Measurements from ENCODE around the gene P3H2.

Gene P3H2

GRCh38 chr3:190044142-190044541 lies 76.6 kb downstream of the P3H2 start:
- DNase-seq, result no peak

- no peak for DNase-seq
Observed at GRCh38 chr3:190043741-190044140, 77.0 kb downstream of the P3H2 start.

DNA sequence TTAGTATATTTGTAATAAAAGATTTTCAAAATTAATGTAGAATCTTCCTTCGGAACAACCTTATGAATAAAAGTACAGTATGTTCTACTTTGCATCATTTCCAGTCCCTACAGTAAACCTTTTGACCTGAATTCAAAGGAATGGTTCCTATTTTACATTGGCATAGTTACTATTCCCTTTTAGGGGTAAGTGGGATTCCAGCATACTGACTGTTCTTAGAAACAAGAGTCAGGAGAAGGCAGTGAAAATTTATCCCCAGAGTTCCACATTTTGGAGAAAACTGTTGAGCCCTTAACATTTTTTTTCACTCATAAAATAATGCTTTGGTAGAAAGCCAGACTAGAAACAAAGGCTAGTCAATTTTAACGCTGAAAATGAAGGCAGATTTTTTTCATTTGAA lies 78.1 kb downstream of the P3H2 start:
- no peak for DNase-seq

DNA sequence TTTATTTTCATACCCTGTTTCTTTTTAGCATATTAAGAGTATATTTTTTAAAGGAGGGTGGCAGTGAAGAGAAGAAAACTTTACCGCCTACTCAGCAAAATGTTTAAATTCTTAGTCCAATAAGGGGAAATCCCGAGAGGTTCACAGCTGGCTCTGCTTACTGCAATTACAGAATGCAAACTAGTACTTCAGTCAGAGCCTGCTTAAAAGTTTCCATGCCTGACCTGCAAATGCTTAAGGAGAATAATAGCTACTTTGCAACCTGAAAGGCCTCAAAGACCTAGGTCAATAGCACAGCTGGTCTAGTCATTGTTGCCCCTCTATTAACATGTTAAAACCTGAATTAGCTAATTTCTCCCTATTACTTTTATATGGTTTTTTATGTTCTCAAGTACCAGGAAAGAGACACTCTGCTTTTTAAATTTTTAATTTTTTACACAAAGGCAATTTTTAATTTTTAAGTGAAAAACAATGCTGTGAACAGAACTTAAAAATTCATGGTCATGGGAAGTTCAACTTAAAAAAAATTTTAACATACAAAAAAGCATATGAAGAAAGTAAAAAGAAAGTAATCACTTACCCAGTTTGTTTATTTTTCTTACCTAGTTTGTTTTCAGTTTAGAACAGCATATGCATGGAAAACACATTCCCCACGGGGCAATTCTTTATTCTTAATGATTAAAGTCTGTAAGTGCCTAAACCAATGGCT lies 79.2 kb downstream of the P3H2 start:
- DNase-seq, result no peak

DNA sequence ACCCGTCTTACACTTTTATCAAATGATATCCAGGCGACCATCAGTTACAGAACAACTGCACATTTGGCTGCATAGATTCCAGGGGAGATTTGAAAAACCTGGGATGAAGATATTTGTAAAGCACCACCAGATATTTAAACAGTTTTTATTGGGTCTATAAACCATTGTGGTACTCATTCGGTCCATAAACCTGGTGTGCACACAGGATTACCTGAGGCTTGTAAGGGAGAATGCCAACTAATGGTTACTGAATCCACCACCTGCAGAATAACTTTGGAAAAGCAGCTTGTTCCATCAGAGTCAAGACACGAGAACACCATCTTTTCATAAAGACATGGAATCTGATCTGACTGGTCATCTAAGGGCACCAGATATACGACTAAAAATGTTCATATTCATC lies 80.6 kb downstream of the P3H2 start:
- no peak for DNase-seq

GRCh38 chr3:190038050-190038933 lies 82.4 kb downstream of the P3H2 start:
- DNase-seq, result no peak

DNA sequence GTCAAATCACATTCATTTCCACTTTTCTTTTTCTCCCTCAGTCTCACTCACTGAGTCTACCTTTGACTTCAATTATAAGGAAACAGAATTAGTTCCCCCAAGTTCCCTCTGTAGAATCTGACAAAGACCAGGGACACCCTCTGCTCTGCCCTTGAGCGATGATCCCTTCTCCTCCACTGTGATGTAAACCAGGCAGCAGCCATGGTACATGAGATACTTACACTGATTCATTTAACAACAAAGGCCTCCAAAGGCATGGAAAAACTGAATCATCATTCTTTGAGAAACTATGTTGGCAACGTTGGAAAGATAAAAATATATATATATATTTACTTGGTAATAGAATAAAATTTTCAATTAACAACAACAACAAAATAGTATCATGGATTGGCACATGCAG lies 84.1 kb downstream of the P3H2 start:
- no peak for DNase-seq

- no peak for DNase-seq
Observed at GRCh38 chr3:190034446-190034845, 86.3 kb downstream of the P3H2 start.

DNA sequence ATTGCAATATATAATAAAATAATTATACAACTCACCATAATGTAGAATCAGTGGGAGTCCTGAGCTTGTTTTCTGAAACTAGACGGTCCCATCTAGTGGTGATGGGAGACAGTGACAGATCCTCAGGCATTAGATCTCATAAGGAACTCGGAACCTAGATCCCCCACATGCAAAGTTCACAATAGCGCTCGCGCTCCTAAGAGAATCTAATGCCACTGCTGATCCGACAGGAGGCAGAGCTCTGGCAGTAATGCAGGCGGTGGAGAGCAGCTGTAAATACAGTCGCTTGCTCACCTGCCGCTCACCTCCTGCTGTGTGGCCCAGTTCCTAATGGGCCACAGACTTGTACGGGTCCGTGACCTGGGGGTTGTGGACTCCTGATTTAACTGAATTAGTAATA lies 87.8 kb downstream of the P3H2 start:
- DNase-seq, result no peak

DNA sequence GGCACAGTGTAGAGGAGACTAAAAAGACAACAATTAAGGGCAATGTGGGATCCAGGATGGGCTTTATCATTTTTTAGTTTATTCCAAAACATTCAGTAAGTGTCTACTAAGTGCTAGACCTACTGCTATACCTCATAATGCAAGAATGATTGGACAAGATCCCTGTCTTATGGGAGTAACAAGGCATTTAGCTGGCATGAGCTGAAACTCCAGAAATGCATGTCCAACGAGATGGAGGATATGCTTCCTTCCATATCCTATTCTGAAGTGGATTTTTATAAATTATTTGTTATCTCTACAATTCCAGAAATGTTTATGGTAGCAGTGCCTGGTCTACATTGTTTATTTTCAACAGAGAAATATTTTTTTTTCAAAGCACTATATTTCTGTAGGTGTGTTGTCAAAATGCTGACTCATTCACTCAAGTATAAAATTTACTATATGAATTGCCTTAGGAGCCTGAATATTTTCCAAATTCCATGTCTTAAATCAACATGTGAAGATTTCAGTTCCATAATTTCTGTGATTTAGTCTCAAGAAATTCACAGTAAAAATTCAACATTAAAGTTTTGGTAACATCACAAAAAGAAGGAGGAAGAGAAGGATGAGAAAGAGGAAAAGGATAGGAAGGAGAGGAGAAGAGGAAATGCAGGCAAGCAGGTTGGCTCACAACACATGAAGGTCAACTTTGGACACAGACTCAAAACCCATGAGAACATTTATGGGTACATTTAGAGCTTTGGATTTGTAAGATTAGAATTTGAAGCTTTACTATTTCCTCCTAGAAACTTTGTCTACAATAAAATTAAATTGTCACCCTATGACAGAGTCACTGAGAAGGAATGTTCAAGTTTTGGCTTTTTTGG lies 88.6 kb downstream of the P3H2 start:
- no peak for DNase-seq

GRCh38 chr3:190027116-190027515 lies 93.6 kb downstream of the P3H2 start:
- DNase-seq, result no peak

GRCh38 chr3:190026154-190026553 lies 94.5 kb downstream of the P3H2 start:
- no peak for DNase-seq

GRCh38 chr3:190024912-190025311 lies 95.8 kb downstream of the P3H2 start:
- peak in 1 of 2 donors; percentile 69 for DNase-seq

DNA sequence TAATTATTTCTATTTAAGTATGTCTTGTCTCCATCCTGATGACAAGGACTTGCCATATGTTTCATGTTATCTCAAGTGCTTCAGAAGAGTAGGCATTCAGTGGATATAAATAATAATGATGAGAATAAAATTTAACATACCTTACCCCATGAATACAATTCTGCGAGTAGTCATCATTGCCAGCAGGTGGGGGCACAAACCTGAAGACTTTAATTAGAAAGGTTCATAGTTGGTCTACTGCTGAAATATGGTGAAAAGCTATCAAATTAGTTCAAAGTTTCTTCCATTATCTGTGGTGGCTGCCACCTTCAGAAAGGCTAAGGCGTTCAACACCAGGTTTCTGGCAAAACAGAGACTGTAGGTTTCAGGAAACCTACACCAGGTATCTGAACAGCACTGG lies 100.9 kb downstream of the P3H2 start:
- DNase-seq, result no peak

- no peak for DNase-seq
Observed at GRCh38 chr3:190019006-190019405, 101.7 kb downstream of the P3H2 start.

DNA sequence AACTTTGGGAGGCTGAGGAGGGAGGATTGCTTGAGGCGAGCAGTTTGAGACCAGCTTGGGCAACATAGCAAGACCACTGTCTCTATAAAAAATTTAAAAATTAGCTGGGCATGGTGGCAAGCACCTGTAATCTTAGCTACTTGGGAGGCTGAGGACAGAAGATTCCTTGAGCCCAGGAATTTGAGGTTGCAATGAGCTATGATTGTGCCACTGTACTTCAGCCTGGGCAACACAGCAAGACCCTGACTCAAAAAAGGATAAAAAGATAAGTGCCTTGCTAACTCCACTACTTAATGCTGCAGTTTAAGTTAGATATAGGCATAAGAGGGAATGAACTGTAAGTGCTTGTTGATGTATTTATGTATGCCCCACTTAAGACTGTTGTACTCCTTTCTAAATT lies 102.2 kb downstream of the P3H2 start:
- DNase-seq, result no peak

GRCh38 chr3:190017521-190018288 lies 103.0 kb downstream of the P3H2 start:
- no peak for DNase-seq

DNA sequence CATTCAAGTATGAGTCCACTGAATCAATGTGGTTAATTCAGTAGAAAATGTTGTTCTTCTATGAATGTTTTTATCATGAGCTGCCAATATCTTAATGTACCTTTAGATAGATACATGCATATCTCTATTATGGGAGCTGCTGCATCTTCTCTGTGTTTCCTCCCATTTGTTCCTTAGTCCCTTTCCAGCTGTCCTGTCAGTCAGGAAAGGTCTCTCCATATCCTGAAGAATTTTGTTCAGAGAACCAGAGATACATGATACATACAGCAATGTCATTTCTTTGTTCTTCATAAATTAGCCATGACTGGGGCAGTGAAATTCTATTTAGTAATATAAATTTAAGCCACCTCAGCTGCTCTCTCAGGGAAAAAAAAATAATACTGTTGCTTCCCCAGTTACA lies 103.7 kb downstream of the P3H2 start:
- DNase-seq, result no peak

- no peak for DNase-seq
Observed at GRCh38 chr3:190014940-190015339, 105.8 kb downstream of the P3H2 start.

GRCh38 chr3:190013943-190014924 lies 106.5 kb downstream of the P3H2 start:
- DNase-seq, result no peak

DNA sequence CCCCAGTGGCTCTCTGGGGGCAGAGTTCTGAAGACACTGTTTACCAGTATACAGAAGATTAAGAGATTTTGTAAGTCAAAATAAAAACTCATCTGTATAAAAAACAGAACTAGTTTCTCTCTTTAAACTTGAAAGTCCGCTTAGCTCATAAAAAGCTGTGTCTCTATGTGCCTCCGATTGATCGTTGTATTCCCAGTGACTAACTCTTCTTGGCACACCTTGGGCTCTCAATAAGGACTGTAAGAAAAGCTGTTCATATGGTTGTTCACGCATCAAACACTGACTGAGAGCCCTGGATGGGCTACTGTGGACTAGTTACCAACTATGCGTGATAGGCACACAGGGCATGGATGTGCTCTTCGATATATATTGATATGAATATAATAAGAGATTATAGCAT lies 107.9 kb downstream of the P3H2 start:
- DNase-seq, result no peak
